GM21619 (cell line): ENCODE results near the gene RAB31.
"Not testable (repeated sequence)": the region's sequence is repeated elsewhere in the genome, so short reads cannot be mapped to it uniquely, and the experiment has no call there.

Source experiments
- ATAC-seq: cut with Tn5 transposase; IDR thresholded peaks from one replicate; pipeline ENCODE4 v1.9.1; 2021; ENCODE audit not compliant: unreplicated experiment

The RAB31 gene

GRCh38 chr18:9756271-9756932 lies 48.3 kb downstream of the RAB31 start:
- no peak for ATAC-seq

DNA sequence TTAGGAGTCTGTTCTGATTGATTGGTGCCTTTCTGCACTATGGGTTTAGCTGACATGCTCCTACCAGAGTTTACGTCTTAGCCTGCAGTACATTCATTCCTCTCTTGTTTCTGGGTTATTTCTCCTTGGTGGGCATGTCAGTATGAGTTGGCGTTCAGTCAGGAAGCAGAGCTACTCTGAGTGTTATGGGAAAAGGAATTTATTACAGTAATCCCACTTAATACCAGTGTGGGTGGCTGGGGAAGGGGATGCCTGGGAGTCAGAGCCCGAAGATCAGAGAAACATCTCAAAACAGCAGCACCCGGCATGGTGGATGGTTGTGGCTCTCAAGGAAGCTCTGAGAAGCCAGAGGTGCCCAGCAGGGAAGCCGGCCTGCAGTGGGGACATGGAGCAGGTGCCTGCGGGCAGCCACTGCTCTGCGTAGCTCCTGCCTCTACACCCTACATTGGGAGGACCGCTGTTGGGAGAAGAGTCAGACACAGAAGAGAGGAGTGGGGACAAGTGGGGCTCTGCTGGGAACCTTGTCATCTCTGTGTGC lies 48.9 kb downstream of the RAB31 start:
- no peak for ATAC-seq

- no peak for ATAC-seq
These were observed 49.9 kb downstream of the RAB31 start for GRCh38 chr18:9757827-9758621.

GRCh38 chr18:9758624-9759075 lies 50.5 kb downstream of the RAB31 start:
- no peak for ATAC-seq

DNA sequence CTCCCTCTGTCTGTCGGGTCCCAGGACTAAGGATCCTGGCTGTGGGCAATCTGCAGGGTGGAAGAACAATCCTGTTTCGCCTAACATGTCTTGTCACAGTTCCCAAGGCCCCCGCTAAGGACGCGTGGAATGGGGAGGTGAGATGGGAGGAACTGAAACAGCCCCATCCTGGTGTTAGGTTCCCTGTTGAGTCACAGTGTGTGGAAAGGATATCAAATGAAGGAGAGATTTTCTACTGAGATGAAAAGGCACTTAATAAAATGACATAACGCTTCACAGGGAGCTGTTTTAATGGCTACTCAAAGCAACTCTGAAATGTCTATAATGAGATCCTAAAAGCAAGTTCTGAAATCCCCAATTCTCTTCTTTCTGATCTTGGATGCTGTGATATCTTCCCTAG lies 52.5 kb downstream of the RAB31 start:
- no peak for ATAC-seq

DNA sequence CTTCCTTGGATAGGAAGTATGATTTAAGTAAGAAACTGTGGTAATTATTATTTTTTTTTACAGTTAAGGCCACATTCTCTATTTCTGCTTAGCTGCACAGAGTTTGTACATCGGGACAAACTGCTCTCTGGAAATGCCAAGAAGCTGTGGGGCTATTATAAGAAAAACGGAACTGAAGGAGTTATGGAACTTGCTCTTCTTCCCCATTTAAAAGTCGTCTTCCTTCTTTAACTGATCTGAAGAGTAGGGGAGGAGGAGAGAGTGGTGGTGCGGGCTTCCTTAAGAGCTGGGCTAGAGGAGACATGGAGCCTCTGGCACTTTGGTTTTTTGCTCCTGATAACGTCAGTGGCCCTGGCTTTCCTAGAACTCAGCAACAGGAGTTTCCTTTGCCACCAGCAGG lies 54.4 kb downstream of the RAB31 start:
- ATAC-seq, result no peak

DNA sequence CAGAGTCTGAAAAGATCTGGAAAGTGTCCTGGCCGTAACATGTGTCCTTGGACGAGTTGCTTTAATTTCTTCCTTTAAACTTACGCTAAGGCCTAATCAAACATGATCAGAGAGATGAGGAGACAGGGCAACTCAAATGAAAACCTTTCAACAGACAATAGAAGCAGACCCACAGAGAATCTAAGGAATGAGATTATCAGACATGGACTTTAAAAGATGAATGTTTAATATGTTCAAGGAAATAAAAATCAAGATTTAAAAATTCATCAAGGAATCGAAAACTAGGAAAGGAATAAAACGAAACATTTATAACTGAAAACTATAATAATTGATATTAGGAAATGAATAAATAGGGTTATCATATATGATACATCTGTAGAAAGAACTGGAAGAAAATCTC lies 55.1 kb downstream of the RAB31 start:
- ATAC-seq, result no peak

DNA sequence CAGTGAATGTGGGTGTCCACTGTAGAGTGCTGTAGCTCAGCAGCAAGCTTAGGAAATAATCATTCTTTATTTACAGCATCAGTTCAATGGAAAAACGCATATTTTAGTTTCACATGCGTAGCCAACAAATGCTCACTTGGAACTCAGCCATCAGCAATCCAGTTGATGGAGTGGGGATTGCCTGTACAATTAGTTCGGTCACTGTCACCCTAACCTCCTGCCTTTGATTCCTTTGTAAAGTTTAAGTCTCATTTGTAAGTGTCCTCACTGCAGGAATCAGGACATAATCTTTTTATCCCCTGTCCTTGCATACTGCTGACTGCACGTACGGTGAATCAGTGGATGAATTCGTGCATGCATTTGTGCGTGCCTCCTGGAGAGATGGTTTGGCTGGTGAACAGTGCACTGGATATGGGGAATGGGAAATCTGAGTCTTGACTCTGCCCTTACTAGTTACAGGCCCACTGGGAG lies 55.9 kb downstream of the RAB31 start:
- ATAC-seq, result no peak

DNA sequence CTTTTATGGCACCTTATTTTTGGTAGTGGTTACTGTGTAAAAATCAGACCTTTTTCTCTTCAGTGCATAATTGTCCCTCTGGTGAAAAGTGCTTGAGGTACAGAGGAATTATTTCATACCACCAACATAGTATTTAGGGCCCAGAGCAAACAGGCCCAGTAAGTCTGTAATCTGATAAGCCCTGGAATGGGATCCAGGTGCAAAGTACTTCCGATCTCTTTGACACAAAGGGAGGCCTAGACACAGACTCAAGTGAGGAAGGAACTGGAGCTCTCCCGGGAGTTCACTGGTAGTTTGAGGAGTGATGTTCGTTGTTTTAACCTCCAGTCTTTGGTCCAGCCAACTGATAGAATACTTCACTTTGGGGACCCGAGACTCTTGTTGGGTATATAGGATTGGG lies 57.4 kb downstream of the RAB31 start:
- no peak for ATAC-seq

DNA sequence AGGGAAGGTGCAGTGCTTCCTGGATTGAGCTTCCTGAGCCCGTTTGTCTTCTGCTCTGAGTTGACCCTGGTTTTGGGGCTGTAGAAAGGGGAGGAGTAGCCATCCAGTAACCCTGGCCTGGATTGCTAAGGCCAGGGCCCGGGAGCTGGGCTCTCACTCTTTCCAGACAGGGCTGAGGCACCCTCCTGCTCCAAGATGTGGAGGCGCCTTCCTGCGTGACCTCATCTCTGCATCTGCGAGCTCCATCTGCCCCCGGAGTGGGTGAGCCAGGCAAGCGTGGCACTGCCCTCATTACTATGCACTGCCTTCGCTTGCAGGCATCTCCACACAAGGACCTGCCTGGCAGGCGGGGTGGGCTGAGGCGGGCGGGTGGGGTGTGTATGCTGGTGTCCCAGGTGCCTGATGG lies 58.0 kb downstream of the RAB31 start:
- ATAC-seq, result no peak

DNA sequence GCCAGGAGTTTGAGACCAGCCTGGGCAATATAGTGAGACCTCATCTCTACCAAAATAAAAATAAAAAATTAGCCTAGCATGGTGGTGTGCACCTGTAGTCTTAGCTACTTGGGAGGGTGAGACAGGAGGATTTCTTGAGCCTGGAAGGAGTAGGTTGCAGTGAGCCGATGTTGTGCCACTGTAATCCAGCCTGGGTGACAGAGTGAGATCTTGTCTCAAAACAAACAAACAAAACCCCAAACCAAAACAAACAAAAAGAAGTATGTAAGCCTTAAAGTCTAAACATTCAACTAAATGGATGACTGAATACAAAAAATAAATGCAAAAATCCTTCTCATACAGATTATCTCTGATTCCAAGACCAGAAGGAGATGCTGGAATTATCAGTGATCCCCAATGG lies 58.6 kb downstream of the RAB31 start:
- no peak for ATAC-seq

GRCh38 chr18:9768071-9768691 lies 60.1 kb downstream of the RAB31 start:
- not testable (repeated sequence) for ATAC-seq

GRCh38 chr18:9770111-9770510 lies 62.0 kb downstream of the RAB31 start:
- ATAC-seq, result not testable (repeated sequence)

DNA sequence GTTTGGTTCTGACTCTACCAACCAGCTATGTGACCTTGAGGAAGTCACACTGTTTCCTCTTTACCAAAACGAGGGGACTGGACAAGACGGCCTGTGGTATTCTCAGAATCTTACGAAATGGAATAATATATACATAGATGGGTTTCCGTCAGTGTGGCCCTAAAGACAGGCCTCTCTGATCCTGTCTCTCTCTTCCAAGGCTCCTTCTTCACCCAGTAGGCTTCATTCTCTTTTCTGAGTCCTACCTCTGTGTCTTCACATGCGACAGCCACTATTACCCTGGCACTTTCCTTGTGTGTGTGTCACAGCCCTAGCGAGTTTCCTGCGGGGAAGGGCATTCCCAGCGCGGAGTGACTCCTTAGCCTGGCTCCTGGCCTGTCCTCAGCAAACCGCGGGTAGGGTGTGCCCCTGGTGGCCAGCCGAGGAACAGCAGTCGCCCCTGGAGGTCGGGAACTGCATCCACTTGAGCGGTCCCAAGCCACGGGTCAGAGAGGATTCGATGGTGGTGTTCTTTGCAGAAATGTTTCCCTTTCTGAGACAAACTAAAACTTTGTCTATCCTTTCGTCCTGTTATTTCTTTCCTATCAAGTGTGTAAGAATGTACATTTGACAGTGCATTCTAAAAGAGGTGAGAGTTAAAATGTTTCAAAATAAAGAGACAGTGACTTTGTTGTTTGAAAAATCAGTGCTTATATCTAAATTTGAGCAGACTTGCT lies 63.3 kb downstream of the RAB31 start:
- no peak for ATAC-seq

DNA sequence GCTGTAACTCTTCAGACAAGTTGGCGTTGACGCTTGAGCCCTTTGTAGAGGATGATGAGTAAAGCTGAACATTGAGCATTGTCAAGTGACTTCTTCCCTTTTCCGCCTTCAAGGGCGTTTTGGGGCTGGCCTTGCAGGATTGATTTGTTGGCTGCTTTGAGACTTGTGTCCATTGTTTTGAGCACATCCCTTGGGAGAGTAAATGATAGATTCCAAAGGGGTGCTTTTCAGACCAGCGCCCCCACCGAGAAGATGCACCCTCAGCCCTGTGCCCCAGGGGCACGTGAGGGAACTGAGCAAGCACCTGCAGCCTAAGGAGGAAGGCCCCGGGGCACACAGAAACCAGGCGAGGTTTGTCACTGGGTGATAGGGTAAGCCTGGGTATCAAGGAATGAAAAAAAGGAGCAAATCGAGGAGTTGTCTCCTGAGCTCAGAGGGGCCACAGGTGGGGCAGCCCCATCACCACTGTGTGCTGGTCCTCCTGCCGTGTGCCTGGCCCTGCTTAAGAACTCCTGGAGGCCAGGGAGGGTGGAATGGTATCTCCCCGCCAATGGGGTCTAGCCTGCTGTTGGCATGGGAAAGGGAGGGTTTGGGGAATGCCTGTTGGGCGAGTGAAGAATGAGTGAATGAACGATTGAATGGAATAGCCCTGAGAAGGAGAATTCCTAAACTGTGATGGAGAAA lies 64.0 kb downstream of the RAB31 start:
- ATAC-seq, result no peak

GRCh38 chr18:9772847-9773677 lies 65.0 kb downstream of the RAB31 start:
- ATAC-seq, result no peak

DNA sequence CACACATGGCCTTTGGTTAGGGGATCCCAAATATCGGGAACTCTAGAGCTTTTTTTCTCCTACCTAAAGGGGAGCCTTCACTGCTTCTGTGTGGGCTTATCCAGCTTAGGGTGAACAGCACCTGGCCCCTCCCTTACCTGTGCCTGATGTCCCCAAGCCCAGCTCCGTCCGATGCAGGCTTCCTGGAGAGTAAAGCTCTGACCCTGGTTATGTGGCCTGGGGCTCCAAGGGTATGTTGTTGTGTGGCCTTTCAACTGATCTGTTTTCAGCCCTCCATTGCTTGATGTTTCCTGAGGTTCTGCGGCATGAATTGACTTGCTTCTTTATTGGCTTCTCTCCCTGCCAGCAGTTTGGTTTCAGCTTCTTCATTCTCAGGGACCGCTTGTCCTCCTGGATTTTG lies 66.0 kb downstream of the RAB31 start:
- no peak for ATAC-seq

DNA sequence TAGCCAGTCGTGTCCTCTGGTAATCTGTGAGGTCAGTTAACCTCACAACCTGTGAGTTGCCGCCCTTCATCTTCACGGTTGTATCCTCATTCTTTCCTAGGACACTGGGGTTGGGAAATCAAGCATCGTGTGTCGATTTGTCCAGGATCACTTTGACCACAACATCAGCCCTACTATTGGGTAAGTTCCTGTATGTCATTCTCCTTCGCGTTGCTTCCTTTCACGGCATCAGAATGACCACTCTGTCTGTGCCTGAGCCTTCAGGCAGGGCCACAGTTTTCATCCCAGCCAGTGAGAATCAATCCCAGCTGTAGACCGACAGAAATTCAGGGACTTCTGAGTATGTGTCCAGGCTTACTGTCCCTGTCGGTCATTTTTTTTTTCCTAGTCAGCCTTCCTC lies 67.1 kb downstream of the RAB31 start:
- no peak for ATAC-seq

DNA sequence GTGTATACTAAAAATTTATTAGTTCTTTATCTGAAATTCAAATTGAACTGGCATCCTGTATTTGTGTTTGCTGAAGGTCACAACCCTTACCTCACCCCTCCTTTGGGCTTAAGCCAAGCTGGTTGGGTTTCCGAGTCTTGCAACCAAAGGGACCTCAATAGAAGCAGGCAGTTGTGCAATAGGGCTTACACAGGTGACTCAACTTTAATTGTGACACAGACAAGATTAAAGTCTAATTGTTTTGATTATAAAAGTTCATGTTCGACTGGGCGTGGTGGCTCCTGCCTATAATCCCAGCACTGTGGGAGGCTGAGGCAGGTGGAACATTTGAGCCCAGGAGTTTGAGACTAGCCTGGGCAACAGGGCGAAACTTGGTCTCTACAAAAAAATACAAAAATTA lies 71.5 kb downstream of the RAB31 start:
- no peak for ATAC-seq
